Spleen (tissue), 11 donors: ENCODE measurements around the gene HMGN4. TPM values are rescaled to one million over a fixed set of nuclear protein-coding genes. Genes with fewer than 3 reads are reported as not detected.

Source experiments
- DNase-seq: peaks from one replicate; pipeline ENCODE4 v3.0.0-alpha.2; 2020
- H3K27ac ChIP-seq, 8 donors: fragments of 200-600 bp; sonication (generic) in 7 of 8; 1 replicate in 4 of 8; 2 replicates in 4 of 8; pipeline versions ENCODE4 v1.5.0 to v1.8.0; 2016 to 2021; ENCODE audit warnings: inconsistent platforms in 4 of 8, mild to moderate bottlenecking in 4 of 8, moderate library complexity in 1 of 8
- H3K27me3 ChIP-seq, 7 donors: fragments of 200-600 bp; sonication (generic) in 6 of 7; replicated peaks in 1 of 7; 1 replicate in 4 of 7; 2 replicates in 3 of 7; pipeline versions ENCODE4 v1.5.0 to v1.8.0; 2016 to 2021; ENCODE audit warnings: inconsistent platforms in 3 of 7, mild to moderate bottlenecking in 1 of 7
- H3K36me3 ChIP-seq, 6 donors: fragments of 200-600 bp; sonication (generic) in 5 of 6; 1 replicate in 4 of 6; 2 replicates in 2 of 6; pipeline versions ENCODE4 v1.5.0 to v1.8.0; 2016 to 2021; ENCODE audit warnings: inconsistent platforms in 2 of 6
- H3K4me1 ChIP-seq, 6 donors: fragments of 200-600 bp; sonication (generic) in 5 of 6; 1 replicate in 3 of 6; 2 replicates in 3 of 6; pipeline versions ENCODE4 v1.5.0 to v1.8.0; 2016 to 2021; ENCODE audit warnings: inconsistent platforms in 3 of 6
- H3K4me3 ChIP-seq, 8 donors: fragments of 200-600 bp; sonication (generic) in 7 of 8; 1 replicate in 4 of 8; 2 replicates in 4 of 8; pipeline versions ENCODE4 v1.5.0 to v1.8.0; 2016 to 2021; ENCODE audit warnings: inconsistent platforms in 4 of 8, mild to moderate bottlenecking in 4 of 8, moderate library complexity in 2 of 8
- H3K9me3 ChIP-seq, 8 donors: fragments of 200-600 bp; sonication (generic) in 7 of 8; 1 replicate in 4 of 8; 2 replicates in 4 of 8; pipeline versions ENCODE4 v1.5.0 to v1.8.0; 2016 to 2021; ENCODE audit warnings: inconsistent platforms in 4 of 8
- POLR2A ChIP-seq, 3 donors: fragments of 450-650 bp; IDR thresholded peaks; one replicate each; pipeline ENCODE4 v1.5.1; 2017; ENCODE audit warnings: antibody characterized with exemption in 3 of 3, mild to moderate bottlenecking in 1 of 3
- POLR2AphosphoS5 ChIP-seq, 3 donors: sonication (generic); formaldehyde crosslinking; IDR thresholded peaks; one replicate each; pipeline ENCODE4 v1.5.1; 2017; ENCODE audit warnings: antibody characterized with exemption in 3 of 3
- WGBS, 5 donors: extraction: QIAGEN DNeasy Blood & Tissue Kit in 3 of 5; methylation state at CpG; one replicate each; pipeline versions ENCODE4 v1.1.5 to v1.1.7; 2013 to 2018; 5-methylcytosine and 5-hydroxymethylcytosine counted together
- intact Hi-C: fragments of 100-400 bp; cut with DNase I; formaldehyde crosslinking; loops from one replicate; pipeline ENCODE4 v1.15.0; 2023; ENCODE audit warnings: low total_unique reads
- polyA plus RNA-seq, 3 donors: library from polyadenylated mRNA; stranded (reverse); fragments of 200-250 nt; gene quantifications; one replicate each; pipeline ENCODE4 v1.2.1, GENCODE V29; 2013
- total RNA-seq, 7 donors: library from RNA; depleted of rRNA in 3 of 7; stranded (reverse); fragments of >200 nt in 3 of 7; fragmentation: NEBNext Ultra II Directional in 4 of 7; extraction: Animal tissue kit (Norgen Biotek cat#: 25700) in 4 of 7; gene quantifications; one replicate each; pipeline versions ENCODE4 v1.1.0 to v1.2.1, GENCODE V29; 2016 to 2021
- TF ChIP-seq, protein P1 (sequence below), 11 experiments: fragments of 200-600 bp in 7 of 11; fragments of 450-650 bp in 4 of 11; sonication (generic) in 4 of 11; IDR thresholded peaks in 8 of 11; conservative IDR thresholded peaks in 3 of 11; 1 replicate in 7 of 11; 2 replicates in 4 of 11; pipeline versions ENCODE4 v1.4.0 to v1.8.0; 2016 to 2021; ENCODE audit warnings: antibody characterized with exemption in 11 of 11, inconsistent platforms in 4 of 11, mild to moderate bottlenecking in 1 of 11
- donor health status: healthy with polysubstance abuse.
- donor health status: DM: no; HTN: no; CAD: no; lungs with moderate emphysema.
- donor health status: DM: no; HTN: no; CAD: no.
- donor health status: Bipolar disorder and iron deficiency.
- donor health status: healthy.
- donor health status: DM: no; HTN: no; CAD: no.
- donor health status: DM: yes; HTN: yes; CAD: no.

Gene HMGN4
- total and polyA plus RNA-seq, 10 donors: 33.3 to 68.4 (median 52.9) TPM

DNA sequence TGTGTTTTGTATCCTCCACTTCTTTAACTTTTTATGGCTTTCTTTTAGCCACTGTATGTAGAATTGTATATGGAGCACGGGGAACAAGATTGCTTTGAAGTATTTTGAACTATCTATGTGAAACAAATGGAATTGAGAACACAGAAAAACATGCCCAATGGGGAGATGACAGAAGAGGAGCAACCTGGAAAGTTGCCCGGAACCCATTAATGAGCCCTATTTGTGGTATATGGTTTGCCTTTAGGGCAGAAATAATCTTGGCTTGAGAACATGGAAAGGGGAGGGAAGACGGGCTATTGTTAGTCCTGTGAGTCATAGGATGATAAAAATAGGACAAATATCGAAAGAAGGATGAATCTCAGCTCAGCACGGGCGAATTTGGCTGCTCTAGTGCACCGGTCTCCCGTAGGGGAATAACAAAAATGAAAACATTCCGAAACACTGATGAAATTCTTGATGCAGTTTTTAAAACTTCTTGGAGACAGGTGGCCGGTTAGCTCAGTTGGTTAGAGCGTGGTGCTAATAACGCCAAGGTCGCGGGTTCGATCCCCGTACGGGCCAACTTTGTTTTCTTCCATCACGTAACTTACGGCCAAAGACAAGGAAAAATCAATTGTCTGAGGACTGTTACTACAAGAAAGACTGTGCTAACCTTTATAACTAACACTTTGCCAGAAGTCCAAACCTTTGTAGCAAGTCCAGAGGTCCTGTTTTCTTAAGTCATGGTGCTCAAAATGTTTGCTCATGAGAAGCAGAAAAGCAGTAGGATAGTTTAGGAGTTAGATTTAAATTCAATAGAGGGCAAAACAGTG, 15.7 kb downstream of the HMGN4 start:
- DNase-seq: peak; percentile 80
- Histone ChIP-seq H3K27ac (peak overlapping the region; percentile 72 to 87 (median 82)), H3K4me3 (peak overlapping the region; percentile 36 to 75 (median 48)), H3K9me3 (no peaks in the 10 kb centered on the region), H3K27me3 (no peaks in the 10 kb centered on the region), H3K36me3 (no peaks in the 10 kb centered on the region), H3K4me1 (peaks cover 14 to 50% (median 43%) of the 10 kb centered on the region in 6 donors)
- intact Hi-C loops: no loop called here
- no peak for TF ChIP-seq POLR2AphosphoS5 (IDR thresholded peaks at IDR 0.05)
- TF ChIP-seq, protein P1, sequence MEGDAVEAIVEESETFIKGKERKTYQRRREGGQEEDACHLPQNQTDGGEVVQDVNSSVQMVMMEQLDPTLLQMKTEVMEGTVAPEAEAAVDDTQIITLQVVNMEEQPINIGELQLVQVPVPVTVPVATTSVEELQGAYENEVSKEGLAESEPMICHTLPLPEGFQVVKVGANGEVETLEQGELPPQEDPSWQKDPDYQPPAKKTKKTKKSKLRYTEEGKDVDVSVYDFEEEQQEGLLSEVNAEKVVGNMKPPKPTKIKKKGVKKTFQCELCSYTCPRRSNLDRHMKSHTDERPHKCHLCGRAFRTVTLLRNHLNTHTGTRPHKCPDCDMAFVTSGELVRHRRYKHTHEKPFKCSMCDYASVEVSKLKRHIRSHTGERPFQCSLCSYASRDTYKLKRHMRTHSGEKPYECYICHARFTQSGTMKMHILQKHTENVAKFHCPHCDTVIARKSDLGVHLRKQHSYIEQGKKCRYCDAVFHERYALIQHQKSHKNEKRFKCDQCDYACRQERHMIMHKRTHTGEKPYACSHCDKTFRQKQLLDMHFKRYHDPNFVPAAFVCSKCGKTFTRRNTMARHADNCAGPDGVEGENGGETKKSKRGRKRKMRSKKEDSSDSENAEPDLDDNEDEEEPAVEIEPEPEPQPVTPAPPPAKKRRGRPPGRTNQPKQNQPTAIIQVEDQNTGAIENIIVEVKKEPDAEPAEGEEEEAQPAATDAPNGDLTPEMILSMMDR (IDR thresholded peaks at IDR 0.05 in 8 of 11, conservative IDR thresholded peaks at IDR 0.05 in 3 of 11): no peak
- no peak for TF ChIP-seq POLR2A (IDR thresholded peaks at IDR 0.05)
- WGBS, 5 donors: 0 to 1% (median 0%) methylated on average over 19 of the region's 19 CpGs

DNA sequence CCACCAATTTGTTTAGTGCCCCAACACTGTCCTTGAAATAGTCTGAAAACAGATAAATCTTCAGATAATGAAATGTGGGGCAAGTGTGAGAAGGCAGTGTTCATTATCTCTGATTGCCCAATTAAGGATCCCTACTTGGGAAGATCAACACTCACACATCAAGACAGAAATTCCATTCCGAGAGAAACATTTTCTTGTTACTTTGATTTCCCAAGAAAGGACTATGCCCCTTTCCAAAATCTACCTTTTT, 16.2 kb downstream of the HMGN4 start:
- Histone ChIP-seq H3K36me3 (no peaks in the 10 kb centered on the region), H3K4me3 (peak overlapping the region in 7 of 8 donors; percentile 25 to 75 (median 49)), H3K9me3 (no peaks in the 10 kb centered on the region), H3K27me3 (no peaks in the 10 kb centered on the region), H3K27ac (peak overlapping the region; percentile 72 to 87 (median 82)), H3K4me1 (peaks cover 14 to 50% (median 42%) of the 10 kb centered on the region in 6 donors)
- DNase-seq: no peak
- TF ChIP-seq POLR2AphosphoS5 (IDR thresholded peaks at IDR 0.05) (no peak), POLR2A (IDR thresholded peaks at IDR 0.05) (no peak)
- TF ChIP-seq, protein P1 (IDR thresholded peaks at IDR 0.05 in 8 of 11, conservative IDR thresholded peaks at IDR 0.05 in 3 of 11): no peak
- intact Hi-C loops: no loop called here
- 5 to 20% (median 18%) methylated on average over 1 of the region's 1 CpG for WGBS, 5 donors

DNA sequence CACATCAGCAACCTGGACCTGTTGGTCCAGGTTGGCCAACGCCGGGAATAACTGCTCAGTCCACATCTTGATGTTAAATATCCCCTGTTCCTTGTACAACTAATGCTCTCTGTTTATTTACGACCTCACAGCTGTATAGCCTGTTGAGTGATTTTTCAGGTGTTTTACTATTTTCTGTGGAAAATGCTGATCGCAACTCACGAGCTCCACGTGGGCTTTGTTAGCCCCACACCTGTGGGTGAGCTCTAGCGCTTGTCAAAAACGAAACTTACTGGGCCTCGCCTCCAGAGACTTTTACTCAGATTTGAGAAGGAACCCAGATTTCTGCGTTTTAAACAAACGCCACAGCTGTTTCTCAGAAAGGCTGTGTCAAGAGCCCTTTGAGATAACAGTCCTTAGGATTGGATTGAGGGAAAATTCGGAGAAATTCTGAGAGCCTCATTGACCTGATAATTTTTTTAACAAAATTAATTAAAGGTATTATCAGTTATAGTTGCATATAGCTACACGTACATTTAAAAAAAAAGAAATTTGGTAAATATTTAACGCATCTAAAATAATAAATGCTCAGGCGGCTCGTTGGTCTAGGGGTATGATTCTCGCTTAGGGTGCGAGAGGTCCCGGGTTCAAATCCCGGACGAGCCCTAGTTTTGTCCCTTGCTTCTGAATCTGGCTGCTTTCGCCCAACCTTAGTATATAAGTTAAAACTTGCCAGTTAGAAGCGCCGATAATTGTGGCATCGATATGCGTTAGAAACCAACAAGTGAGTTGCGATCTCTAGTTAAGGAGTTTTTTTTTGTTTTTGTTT, 16.7 kb downstream of the HMGN4 start:
- Histone ChIP-seq H3K4me1 (peaks cover 14 to 48% (median 38%) of the 10 kb centered on the region in 6 donors), H3K9me3 (no peaks in the 10 kb centered on the region), H3K27ac (peak overlapping the region; percentile 72 to 87 (median 82)), H3K4me3 (peak overlapping the region; percentile 4 to 75 (median 46)), H3K27me3 (no peaks in the 10 kb centered on the region), H3K36me3 (no peaks in the 10 kb centered on the region)
- intact Hi-C loops: no loop called here
- no peak for DNase-seq
- WGBS, 5 donors: 6 to 15% (median 8%) methylated on average over 27 of the region's 27 CpGs
- no peak for TF ChIP-seq POLR2AphosphoS5 (IDR thresholded peaks at IDR 0.05)
- TF ChIP-seq, protein P1 (IDR thresholded peaks at IDR 0.05 in 8 of 11, conservative IDR thresholded peaks at IDR 0.05 in 3 of 11): no peak
- TF ChIP-seq POLR2A (IDR thresholded peaks at IDR 0.05): no peak
